Loucy (cell line): ENCODE data around the gene NUP205.
A peak's percentile ranks its signal among the peaks of the same experiment; 100 is the strongest.

Experiments
- H2AFZ ChIP-seq: fragments of 200-600 bp; sonication (generic); 2 replicates; pipeline ENCODE4 v1.6.0; 2016; ENCODE audit warnings: antibody characterized with exemption, mild to moderate bottlenecking, low read length, moderate library complexity
- H3F3A ChIP-seq: fragments of 200-600 bp; 2 replicates; pipeline ENCODE4 v1.6.0; 2016; ENCODE audit warnings: antibody characterized with exemption, low read depth, mild to moderate bottlenecking
- H3K27me3 ChIP-seq: fragments of 200-600 bp; sonication (generic); 2 replicates; pipeline ENCODE4 v1.6.1; 2014; ENCODE audit warnings: low read length, mild to moderate bottlenecking; ENCODE audit not compliant: insufficient read depth, poor library complexity, severe bottlenecking
- H3K36me3 ChIP-seq: fragments of 200-600 bp; sonication (generic); 2 replicates; pipeline ENCODE4 v1.6.1; 2016; ENCODE audit warnings: low read length; ENCODE audit not compliant: insufficient read depth
- H3K4me1 ChIP-seq: fragments of 200-600 bp; sonication (generic); 2 replicates; pipeline ENCODE4 v1.5.1; 2014; ENCODE audit warnings: low read length, mild to moderate bottlenecking; ENCODE audit not compliant: insufficient read depth, poor library complexity, severe bottlenecking
- H3K4me2 ChIP-seq: fragments of 200-600 bp; sonication (generic); 2 replicates; pipeline ENCODE4 v1.6.0; 2014; ENCODE audit warnings: antibody characterized with exemption, low read length, low read depth, mild to moderate bottlenecking; ENCODE audit not compliant: poor library complexity, severe bottlenecking
- H3K4me3 ChIP-seq: fragments of 200-600 bp; sonication (generic); 2 replicates; pipeline ENCODE4 v1.5.1; 2014; ENCODE audit warnings: low read length, mild to moderate bottlenecking, mixed read lengths; ENCODE audit not compliant: poor library complexity, severe bottlenecking
- H3K79me2 ChIP-seq: fragments of 200-600 bp; sonication (generic); 2 replicates; pipeline ENCODE4 v1.6.1; 2014; ENCODE audit warnings: low read length; ENCODE audit not compliant: insufficient read depth
- H3K9ac ChIP-seq: fragments of 200-600 bp; sonication (generic); 2 replicates; pipeline ENCODE4 v1.6.0; 2014; ENCODE audit warnings: mild to moderate bottlenecking, low read depth, low read length, moderate library complexity; ENCODE audit not compliant: poor library complexity, severe bottlenecking
- H3K9me2 ChIP-seq: fragments of 200-600 bp; sonication (generic); replicated peaks from 2 replicates; pipeline ENCODE4 v1.6.1; 2016; ENCODE audit warnings: low read depth, low read length, mixed read lengths
- H3K9me3 ChIP-seq: fragments of 200-600 bp; sonication (generic); 2 replicates; pipeline ENCODE4 v1.6.1; 2014; ENCODE audit warnings: mild to moderate bottlenecking, antibody characterized with exemption, low read length, low read depth; ENCODE audit not compliant: insufficient read depth
- H4K20me1 ChIP-seq: fragments of 200-600 bp; sonication (generic); 2 replicates; pipeline ENCODE4 v1.6.0; 2014; ENCODE audit warnings: antibody characterized with exemption, low read length, mild to moderate bottlenecking; ENCODE audit not compliant: insufficient read depth, poor library complexity, severe bottlenecking
- EZH2phosphoT487 ChIP-seq: fragments of 200-600 bp; IDR thresholded peaks from 2 replicates; pipeline ENCODE4 v1.6.1; 2018; ENCODE audit warnings: antibody characterized with exemption, mild to moderate bottlenecking, moderate library complexity, borderline replicate concordance
- TF ChIP-seq, protein P1 (sequence below): fragments of 200-600 bp; sonication (generic); conservative IDR thresholded peaks from 2 replicates; pipeline ENCODE4 v1.5.1; 2014; ENCODE audit warnings: mild to moderate bottlenecking, antibody characterized with exemption, low read length

The NUP205 gene, protein sequence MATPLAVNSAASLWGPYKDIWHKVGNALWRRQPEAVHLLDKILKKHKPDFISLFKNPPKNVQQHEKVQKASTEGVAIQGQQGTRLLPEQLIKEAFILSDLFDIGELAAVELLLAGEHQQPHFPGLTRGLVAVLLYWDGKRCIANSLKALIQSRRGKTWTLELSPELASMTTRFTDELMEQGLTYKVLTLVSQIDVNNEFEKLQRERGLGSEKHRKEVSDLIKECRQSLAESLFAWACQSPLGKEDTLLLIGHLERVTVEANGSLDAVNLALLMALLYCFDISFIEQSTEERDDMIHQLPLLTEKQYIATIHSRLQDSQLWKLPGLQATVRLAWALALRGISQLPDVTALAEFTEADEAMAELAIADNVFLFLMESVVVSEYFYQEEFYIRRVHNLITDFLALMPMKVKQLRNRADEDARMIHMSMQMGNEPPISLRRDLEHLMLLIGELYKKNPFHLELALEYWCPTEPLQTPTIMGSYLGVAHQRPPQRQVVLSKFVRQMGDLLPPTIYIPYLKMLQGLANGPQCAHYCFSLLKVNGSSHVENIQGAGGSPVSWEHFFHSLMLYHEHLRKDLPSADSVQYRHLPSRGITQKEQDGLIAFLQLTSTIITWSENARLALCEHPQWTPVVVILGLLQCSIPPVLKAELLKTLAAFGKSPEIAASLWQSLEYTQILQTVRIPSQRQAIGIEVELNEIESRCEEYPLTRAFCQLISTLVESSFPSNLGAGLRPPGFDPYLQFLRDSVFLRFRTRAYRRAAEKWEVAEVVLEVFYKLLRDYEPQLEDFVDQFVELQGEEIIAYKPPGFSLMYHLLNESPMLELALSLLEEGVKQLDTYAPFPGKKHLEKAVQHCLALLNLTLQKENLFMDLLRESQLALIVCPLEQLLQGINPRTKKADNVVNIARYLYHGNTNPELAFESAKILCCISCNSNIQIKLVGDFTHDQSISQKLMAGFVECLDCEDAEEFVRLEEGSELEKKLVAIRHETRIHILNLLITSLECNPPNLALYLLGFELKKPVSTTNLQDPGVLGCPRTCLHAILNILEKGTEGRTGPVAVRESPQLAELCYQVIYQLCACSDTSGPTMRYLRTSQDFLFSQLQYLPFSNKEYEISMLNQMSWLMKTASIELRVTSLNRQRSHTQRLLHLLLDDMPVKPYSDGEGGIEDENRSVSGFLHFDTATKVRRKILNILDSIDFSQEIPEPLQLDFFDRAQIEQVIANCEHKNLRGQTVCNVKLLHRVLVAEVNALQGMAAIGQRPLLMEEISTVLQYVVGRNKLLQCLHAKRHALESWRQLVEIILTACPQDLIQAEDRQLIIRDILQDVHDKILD (N-terminal part only)

DNA sequence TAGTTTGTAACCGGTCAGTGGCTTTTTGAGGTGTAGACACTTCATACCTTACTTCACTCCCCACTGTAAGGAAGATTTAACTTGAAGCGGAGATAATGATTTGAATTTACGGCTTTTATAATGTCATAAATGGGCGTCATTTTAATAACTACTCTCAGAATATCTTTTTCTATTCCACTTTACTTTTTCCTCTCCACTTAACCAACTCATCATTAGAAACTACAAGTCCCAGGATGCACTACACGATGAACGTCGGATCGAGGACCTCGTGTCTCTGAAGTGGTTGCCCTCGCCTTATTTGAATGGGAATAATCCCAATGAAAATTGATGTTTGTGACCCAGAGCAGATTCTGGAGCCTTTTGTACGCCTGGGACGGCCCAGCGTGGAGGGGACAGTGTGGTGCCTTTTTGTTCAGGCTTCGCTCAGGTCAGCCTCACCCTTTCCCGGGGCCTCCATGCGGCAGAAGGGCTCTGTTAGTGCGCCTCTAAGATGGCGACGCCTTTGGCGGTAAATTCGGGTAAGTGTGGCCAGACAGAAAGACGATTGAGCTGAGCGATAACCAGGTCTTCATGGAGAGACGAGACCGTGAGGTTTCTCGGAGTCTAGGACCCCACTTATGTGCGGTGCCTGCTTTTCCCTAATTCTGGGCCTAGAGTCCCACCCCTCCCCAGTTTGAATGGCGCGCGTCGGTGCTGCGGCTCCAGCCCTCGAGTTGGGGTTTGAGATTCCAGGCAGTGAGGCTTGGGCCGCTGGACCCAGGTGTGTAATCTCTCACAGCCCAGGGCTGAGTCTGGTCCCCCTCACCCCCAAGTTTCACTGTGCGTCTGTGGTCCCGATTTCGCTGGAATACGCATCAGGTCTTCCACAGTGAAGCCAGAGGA, at the start of gene NUP205:
TSS of gene NUP205 (plus strand) at position 463 of the 882 bp plus-strand sequence. CDS start at position 491, 28 bp downstream.
- H3K9me3 ChIP-seq = no peaks in the 10 kb centered on the region
- H3K36me3 ChIP-seq = no peaks in the 10 kb centered on the region
- peak within 1 kb of the TSS; percentile 91 for H3K4me2 ChIP-seq
- peaks cover 45% of the 10 kb centered on the region for H3K79me2 ChIP-seq
- peak within 1 kb of the TSS; percentile 94 for H3K9ac ChIP-seq
- peaks cover 20% of the 10 kb centered on the region for H4K20me1 ChIP-seq
- no peaks in the 10 kb centered on the region for H3K9me2 ChIP-seq
- peaks cover 28% of the 10 kb centered on the region for H3K4me1 ChIP-seq
- TF ChIP-seq, protein P1, sequence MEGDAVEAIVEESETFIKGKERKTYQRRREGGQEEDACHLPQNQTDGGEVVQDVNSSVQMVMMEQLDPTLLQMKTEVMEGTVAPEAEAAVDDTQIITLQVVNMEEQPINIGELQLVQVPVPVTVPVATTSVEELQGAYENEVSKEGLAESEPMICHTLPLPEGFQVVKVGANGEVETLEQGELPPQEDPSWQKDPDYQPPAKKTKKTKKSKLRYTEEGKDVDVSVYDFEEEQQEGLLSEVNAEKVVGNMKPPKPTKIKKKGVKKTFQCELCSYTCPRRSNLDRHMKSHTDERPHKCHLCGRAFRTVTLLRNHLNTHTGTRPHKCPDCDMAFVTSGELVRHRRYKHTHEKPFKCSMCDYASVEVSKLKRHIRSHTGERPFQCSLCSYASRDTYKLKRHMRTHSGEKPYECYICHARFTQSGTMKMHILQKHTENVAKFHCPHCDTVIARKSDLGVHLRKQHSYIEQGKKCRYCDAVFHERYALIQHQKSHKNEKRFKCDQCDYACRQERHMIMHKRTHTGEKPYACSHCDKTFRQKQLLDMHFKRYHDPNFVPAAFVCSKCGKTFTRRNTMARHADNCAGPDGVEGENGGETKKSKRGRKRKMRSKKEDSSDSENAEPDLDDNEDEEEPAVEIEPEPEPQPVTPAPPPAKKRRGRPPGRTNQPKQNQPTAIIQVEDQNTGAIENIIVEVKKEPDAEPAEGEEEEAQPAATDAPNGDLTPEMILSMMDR = no peak
- no peak for TF ChIP-seq EZH2phosphoT487
- H2AFZ ChIP-seq = peak within 1 kb of the TSS; percentile 94
- 0 out of 2 replicates have a peak, but pooled peaks cover 4% of the 10 kb centered on the region for H3F3A ChIP-seq
- H3K4me3 ChIP-seq = peak within 1 kb of the TSS; percentile 89
- H3K27me3 ChIP-seq = no peaks in the 10 kb centered on the region

DNA sequence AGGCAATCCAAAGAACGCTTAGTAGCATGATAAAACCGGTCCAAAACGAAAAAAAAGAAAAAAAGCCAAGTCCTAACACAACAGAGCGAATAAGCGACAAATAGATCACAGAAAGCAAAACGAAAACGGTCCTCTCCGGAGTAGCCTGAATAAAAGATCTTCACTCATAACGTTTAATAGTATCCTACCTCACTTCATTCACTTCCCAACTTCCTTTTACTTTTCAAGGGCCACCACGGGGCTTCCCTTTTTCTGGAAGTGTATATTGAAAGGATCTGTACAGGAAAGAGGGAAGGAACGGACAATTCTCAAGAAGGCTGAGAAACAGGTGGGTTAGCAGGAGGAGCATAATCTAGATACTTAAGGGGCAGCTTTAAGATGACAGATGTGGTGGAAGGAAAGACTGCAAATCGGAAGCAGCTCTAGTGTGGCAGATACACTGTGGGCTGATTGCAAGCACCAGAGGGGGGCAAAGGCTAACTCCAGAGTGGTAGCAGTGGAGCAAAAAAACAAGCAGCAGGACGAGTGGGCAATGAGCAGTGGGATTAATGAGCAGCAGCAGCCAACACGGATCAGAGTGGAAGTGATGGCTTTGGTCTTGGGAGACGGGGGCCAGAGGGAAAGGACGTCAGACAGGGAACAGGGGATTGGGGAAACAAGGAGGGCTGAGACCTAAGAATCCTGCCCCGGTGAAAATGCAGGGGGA, 48.7 kb upstream of the NUP205 start:
- Histone ChIP-seq H3K4me3 (peak overlapping the region; percentile 89), H4K20me1 (peaks cover 49% of the 10 kb centered on the region), H3K4me1 (peaks cover 29% of the 10 kb centered on the region), H3K79me2 (peaks cover 53% of the 10 kb centered on the region), H3K27me3 (no peaks in the 10 kb centered on the region), H3K9me2 (no peaks in the 10 kb centered on the region), H3K9ac (peak overlapping the region; percentile 91), H2AFZ (peak overlapping the region; percentile 95), H3K9me3 (no peaks in the 10 kb centered on the region), H3K4me2 (peak overlapping the region; percentile 75), H3F3A (no peaks in the 10 kb centered on the region), H3K36me3 (no peaks in the 10 kb centered on the region)
- TF ChIP-seq, protein P1 = no peak
- TF ChIP-seq EZH2phosphoT487 = no peak
